Hepatocyte (in vitro differentiated cells): ENCODE results near the gene OPRL1. TPM values are rescaled to one million over a fixed set of nuclear protein-coding genes. Genes with fewer than 3 reads are reported as not detected.

ENCODE experiments used
- DNase-seq: peaks from one replicate; pipeline ENCODE4 v3.0.0-alpha.2; 2016; ENCODE audit warnings: low spot score
- H2AFZ ChIP-seq: fragments of 200-600 bp; sonication (generic); 2 replicates; pipeline ENCODE4 v1.6.0; 2016; ENCODE audit warnings: antibody characterized with exemption, mild to moderate bottlenecking
- H3K27ac ChIP-seq: fragments of 200-600 bp; sonication (generic); 2 replicates; pipeline ENCODE4 v1.5.1; 2016; ENCODE audit warnings: mild to moderate bottlenecking
- H3K27me3 ChIP-seq: fragments of 200-600 bp; sonication (generic); 2 replicates; pipeline ENCODE4 v1.6.1; 2016
- H3K36me3 ChIP-seq: fragments of 200-600 bp; sonication (generic); replicated peaks from 2 replicates; pipeline ENCODE4 v1.5.1; 2016; ENCODE audit warnings: low read depth; ENCODE audit not compliant: insufficient read depth
- H3K4me1 ChIP-seq: fragments of 200-600 bp; sonication (generic); 2 replicates; pipeline ENCODE4 v1.5.1; 2016; ENCODE audit warnings: mild to moderate bottlenecking, moderate library complexity; ENCODE audit not compliant: insufficient read depth
- H3K4me2 ChIP-seq: fragments of 200-600 bp; sonication (generic); 2 replicates; pipeline ENCODE4 v1.6.0; 2016
- H3K4me3 ChIP-seq: fragments of 200-600 bp; sonication (generic); 2 replicates; pipeline ENCODE4 v1.5.1; 2016; ENCODE audit warnings: mild to moderate bottlenecking
- H3K79me2 ChIP-seq: fragments of 200-600 bp; sonication (generic); 2 replicates; pipeline ENCODE4 v1.6.0; 2017; ENCODE audit warnings: mild to moderate bottlenecking
- H3K9me2 ChIP-seq: fragments of 200-600 bp; sonication (generic); replicated peaks from 2 replicates; pipeline ENCODE4 v1.6.0; 2017; ENCODE audit warnings: mild to moderate bottlenecking; ENCODE audit not compliant: insufficient read depth
- H3K9me3 ChIP-seq: fragments of 200-600 bp; sonication (generic); 2 replicates; pipeline ENCODE4 v1.5.1; 2016; ENCODE audit warnings: low read depth, mild to moderate bottlenecking
- H4K20me1 ChIP-seq: fragments of 200-600 bp; sonication (generic); 2 replicates; pipeline ENCODE4 v1.6.0; 2016; ENCODE audit warnings: mild to moderate bottlenecking; ENCODE audit not compliant: insufficient read depth, poor library complexity, severe bottlenecking
- EZH2 ChIP-seq: fragments of 200-600 bp; sonication (generic); IDR thresholded peaks from 2 replicates; pipeline ENCODE4 v1.6.1; 2016; ENCODE audit warnings: antibody characterized with exemption, mild to moderate bottlenecking, borderline replicate concordance
- EZH2phosphoT487 ChIP-seq: fragments of 200-600 bp; sonication (generic); IDR thresholded peaks from one replicate; pipeline ENCODE4 v1.6.1; 2018; ENCODE audit warnings: antibody characterized with exemption, mild to moderate bottlenecking, low read depth, moderate library complexity; ENCODE audit not compliant: unreplicated experiment, severe bottlenecking
- WGBS: methylation state at CpG from one replicate; pipeline ENCODE4 v1.1.6; 2016; ENCODE audit warnings: low lambda C conversion rate; ENCODE audit errors: missing lambda C conversion rate; 5-methylcytosine and 5-hydroxymethylcytosine counted together
- polyA plus RNA-seq: library from polyadenylated mRNA; unstranded; fragments of >200 nt; fragmentation: Nextera tagmentation; extraction: Ambion mirVana; gene quantifications from 2 replicates; pipeline ENCODE4 v1.2.1, GENCODE V29; 2016
- total RNA-seq: library from RNA; depleted of rRNA; stranded (reverse); fragments of >200 nt; gene quantifications from 2 replicates; pipeline ENCODE4 v1.2.3, GENCODE V29; 2014
- TF ChIP-seq, protein P1 (sequence below): fragments of 200-600 bp; sonication (generic); IDR thresholded peaks from 2 replicates; pipeline ENCODE4 v1.5.1; 2016; ENCODE audit warnings: antibody characterized with exemption, mild to moderate bottlenecking; ENCODE audit not compliant: poor library complexity

The OPRL1 gene
- total and polyA plus RNA-seq, 2 experiments from 2014 or later: 0.50 to 1.5 TPM

DNA sequence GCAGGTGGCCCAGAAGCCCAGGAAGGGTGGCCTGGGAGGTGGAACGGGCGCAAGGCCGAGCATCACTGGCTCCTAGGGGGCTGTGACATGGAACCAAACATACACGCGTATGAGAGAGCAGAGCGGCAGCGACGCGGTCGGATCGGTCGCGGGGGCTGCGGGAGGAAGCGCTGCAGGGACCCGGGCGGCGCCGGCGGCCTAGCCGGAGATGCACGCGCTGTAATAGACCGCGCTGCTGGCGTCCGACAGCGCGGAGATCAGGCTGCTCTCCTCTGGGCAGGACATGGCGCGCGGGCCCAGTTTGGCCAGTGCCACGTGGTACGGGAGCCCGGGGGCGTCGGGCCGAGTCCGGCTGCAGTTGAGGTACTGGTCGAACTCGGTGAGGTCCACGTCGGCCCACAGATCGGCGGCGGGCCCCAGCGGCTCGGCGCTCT, 31.9 kb upstream of the OPRL1 start:
- Histone ChIP-seq H3K27ac (no peak overlapping the region), H3K79me2 (no peaks in the 10 kb centered on the region), H3K4me1 (peaks cover 11% of the 10 kb centered on the region), H3K27me3 (peaks cover 50% of the 10 kb centered on the region), H3K36me3 (no peaks in the 10 kb centered on the region), H3K9me2 (no peaks in the 10 kb centered on the region), H4K20me1 (no peaks in the 10 kb centered on the region), H2AFZ (no peak overlapping the region), H3K4me2 (peak overlapping the region; percentile 77), H3K4me3 (no peak overlapping the region), H3K9me3 (no peaks in the 10 kb centered on the region)
- TF ChIP-seq EZH2 (peak; percentile 84), EZH2phosphoT487 (no peak)
- DNase-seq: no peak
- 10% methylated on average over 48 of the region's 49 CpGs for WGBS

DNA sequence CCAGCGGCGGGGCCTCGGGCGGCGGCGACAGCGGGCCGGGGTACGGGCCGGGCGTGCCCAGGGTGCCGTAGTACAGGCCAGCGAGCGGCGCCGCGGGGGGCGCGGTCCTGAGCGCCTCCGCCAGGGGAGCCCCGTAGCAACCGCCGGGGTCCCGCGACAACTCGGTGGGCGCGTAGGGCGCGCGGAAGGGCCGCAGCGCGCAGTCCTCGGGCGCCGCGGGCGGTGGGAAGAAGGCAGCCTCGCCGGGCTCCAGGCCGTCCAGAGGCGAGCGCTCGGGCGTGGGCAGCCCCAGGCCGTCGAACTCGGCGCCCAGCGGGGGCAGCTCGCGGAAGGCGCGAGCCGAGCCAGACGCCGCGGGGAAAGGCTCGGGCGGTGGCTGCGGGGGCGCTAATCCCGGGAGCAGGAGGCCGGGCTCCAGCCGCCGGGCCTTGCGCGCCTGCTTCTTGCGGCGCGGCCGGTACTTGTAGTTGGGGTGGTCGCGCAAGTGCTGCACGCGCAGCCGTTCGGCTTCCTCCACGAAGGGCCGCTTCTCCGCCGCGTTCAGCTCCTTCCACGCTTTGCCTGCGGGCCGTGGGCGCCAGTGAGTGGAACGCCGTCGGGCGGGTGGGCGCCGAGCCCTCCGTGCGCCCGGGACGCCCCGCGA, 31.4 kb upstream of the OPRL1 start:
- no peaks in the 10 kb centered on the region for H3K79me2 ChIP-seq
- WGBS: 6% methylated on average over 34 of the region's 101 CpGs
- no peak overlapping the region for H2AFZ ChIP-seq
- no peaks in the 10 kb centered on the region for H3K9me3 ChIP-seq
- H3K27me3 ChIP-seq: peaks cover 47% of the 10 kb centered on the region
- DNase-seq: no peak
- TF ChIP-seq EZH2phosphoT487 (peak; percentile 50), EZH2 (no peak)
- no peak overlapping the region for H3K4me3 ChIP-seq
- H3K36me3 ChIP-seq: no peaks in the 10 kb centered on the region
- no peaks in the 10 kb centered on the region for H4K20me1 ChIP-seq
- no peak overlapping the region for H3K27ac ChIP-seq
- H3K9me2 ChIP-seq: no peaks in the 10 kb centered on the region
- peak overlapping the region; percentile 77 for H3K4me2 ChIP-seq
- peaks cover 11% of the 10 kb centered on the region for H3K4me1 ChIP-seq

DNA sequence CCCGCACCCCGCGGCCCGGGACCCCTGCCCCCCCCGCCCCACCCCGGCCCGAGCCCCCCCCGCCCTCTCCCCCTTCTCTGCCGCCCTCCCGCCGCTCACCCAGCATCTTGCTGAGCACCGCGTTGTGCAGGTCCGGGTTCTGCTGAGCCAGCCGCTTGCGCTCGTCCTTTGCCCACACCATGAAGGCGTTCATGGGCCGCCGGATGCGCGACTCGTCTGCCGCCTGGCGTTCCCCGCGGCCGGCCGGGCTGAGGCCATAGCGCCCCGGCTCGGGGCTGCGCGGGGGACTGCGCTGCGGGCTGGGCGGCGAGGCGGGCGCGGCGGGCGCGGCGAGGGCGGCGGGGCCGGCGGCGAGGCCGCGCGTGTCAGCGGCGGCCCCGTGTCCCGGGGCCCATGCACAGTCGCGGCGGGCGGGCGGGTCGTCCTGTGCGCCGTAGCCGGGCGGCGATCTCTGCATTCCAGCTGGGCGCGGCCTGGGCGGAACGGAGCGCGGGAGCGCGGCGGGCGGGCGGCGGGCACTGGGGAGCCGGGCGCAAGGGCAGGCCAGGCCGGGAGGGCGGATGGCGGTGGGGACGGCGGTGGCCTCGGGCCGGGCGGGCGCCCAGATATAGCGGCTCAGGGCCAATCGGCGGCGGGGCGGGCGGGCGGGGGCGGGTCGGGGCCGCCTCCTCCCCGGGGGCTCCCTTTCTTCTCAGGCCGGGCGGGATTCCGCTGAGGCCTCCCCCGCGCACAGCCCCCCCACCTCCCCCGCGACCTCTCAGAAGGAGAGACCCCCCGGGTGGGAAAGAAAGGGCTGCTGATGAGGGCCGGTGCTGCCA, 30.6 kb upstream of the OPRL1 start, which contains the start of gene SOX18:
SOX18 (minus strand) TSS at position 580 of the 818 bp plus-strand sequence; CDS start at position 457, 123 bp downstream.
- no peaks in the 10 kb centered on the region for H3K79me2 ChIP-seq
- peak; percentile 69 for DNase-seq
- H3K9me3 ChIP-seq: no peaks in the 10 kb centered on the region
- no peak within 1 kb of the TSS for H3K27ac ChIP-seq
- TF ChIP-seq, protein P1, sequence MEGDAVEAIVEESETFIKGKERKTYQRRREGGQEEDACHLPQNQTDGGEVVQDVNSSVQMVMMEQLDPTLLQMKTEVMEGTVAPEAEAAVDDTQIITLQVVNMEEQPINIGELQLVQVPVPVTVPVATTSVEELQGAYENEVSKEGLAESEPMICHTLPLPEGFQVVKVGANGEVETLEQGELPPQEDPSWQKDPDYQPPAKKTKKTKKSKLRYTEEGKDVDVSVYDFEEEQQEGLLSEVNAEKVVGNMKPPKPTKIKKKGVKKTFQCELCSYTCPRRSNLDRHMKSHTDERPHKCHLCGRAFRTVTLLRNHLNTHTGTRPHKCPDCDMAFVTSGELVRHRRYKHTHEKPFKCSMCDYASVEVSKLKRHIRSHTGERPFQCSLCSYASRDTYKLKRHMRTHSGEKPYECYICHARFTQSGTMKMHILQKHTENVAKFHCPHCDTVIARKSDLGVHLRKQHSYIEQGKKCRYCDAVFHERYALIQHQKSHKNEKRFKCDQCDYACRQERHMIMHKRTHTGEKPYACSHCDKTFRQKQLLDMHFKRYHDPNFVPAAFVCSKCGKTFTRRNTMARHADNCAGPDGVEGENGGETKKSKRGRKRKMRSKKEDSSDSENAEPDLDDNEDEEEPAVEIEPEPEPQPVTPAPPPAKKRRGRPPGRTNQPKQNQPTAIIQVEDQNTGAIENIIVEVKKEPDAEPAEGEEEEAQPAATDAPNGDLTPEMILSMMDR: no peak
- no peak for TF ChIP-seq EZH2phosphoT487
- TF ChIP-seq EZH2: no peak
- peaks cover 42% of the 10 kb centered on the region for H3K27me3 ChIP-seq
- H4K20me1 ChIP-seq: no peaks in the 10 kb centered on the region
- peaks cover 19% of the 10 kb centered on the region for H3K4me1 ChIP-seq
- 2% methylated on average over 36 of the region's 111 CpGs for WGBS
- no peaks in the 10 kb centered on the region for H3K9me2 ChIP-seq
- peak within 1 kb of the TSS; percentile 77 for H3K4me2 ChIP-seq
- H3K4me3 ChIP-seq: no peak within 1 kb of the TSS
- no peaks in the 10 kb centered on the region for H3K36me3 ChIP-seq
- H2AFZ ChIP-seq: no peak within 1 kb of the TSS

- 47% methylated on average over 14 of the region's 16 CpGs for WGBS
- no peak overlapping the region for H3K27ac ChIP-seq
- peak overlapping the region; percentile 77 for H3K4me2 ChIP-seq
- H3K9me3 ChIP-seq: no peaks in the 10 kb centered on the region
- H3K4me3 ChIP-seq: no peak overlapping the region
- H3K79me2 ChIP-seq: no peaks in the 10 kb centered on the region
- DNase-seq: no peak
- H2AFZ ChIP-seq: no peak overlapping the region
- H3K27me3 ChIP-seq: peaks cover 37% of the 10 kb centered on the region
- H3K36me3 ChIP-seq: no peaks in the 10 kb centered on the region
- TF ChIP-seq, protein P1: no peak
- TF ChIP-seq EZH2 (peak; percentile 51), EZH2phosphoT487 (peak; percentile 66)
- no peaks in the 10 kb centered on the region for H3K9me2 ChIP-seq
- H4K20me1 ChIP-seq: no peaks in the 10 kb centered on the region
- peaks cover 20% of the 10 kb centered on the region for H3K4me1 ChIP-seq
These were observed 30.0 kb upstream of the OPRL1 start for GRCh38 chr20:64049878-64050260.
